Motor neuron (in vitro differentiated cells): ENCODE data around the gene HOXC4. TPM values are rescaled to one million over a fixed set of nuclear protein-coding genes. Genes with fewer than 3 reads are reported as not detected.
A peak's percentile ranks its signal among the peaks of the same experiment; 100 is the strongest.

Experiments used
- ATAC-seq, 8 experiments: fragments of 200-7000 bp; cut with Tn5 transposase; replicated peaks in 6 of 8; 2 replicates each; pipeline ENCODE4 v1.8.0; 2021; ENCODE audit warnings: mild to moderate bottlenecking in 8 of 8, moderate library complexity in 8 of 8
- H3K27ac ChIP-seq, 2 donors: fragments of 250-450 bp; sonication (Bioruptor Pico); 2 replicates each; pipeline ENCODE4 v1.9.0; 2021; ENCODE audit warnings: antibody characterized with exemption in 2 of 2, mild to moderate bottlenecking in 2 of 2, moderate library complexity in 1 of 2
- H3K4me1 ChIP-seq, 2 donors: fragments of 250-450 bp; sonication (Bioruptor Pico); replicated peaks in 1 of 2; 2 replicates each; pipeline ENCODE4 v1.6.1; 2021; ENCODE audit warnings: antibody characterized with exemption in 2 of 2, mild to moderate bottlenecking in 2 of 2, moderate library complexity in 1 of 2
- H3K4me3 ChIP-seq, 5 donors: fragments of 250-450 bp; sonication (Bioruptor Pico); 2 replicates each; pipeline ENCODE4 v1.9.0; 2021; ENCODE audit warnings: antibody characterized with exemption in 5 of 5, mild to moderate bottlenecking in 5 of 5, moderate library complexity in 4 of 5
- WGBS, 10 experiments: fragments of 450-650 bp; shearing (Covaris generic); methylation state at CpG; one replicate each; pipeline ENCODE4 v1.0.0; 2022; 5-methylcytosine and 5-hydroxymethylcytosine counted together
- in situ Hi-C, 9 experiments: fragments of 400-800 bp; cut with MboI; loops; one replicate each; pipeline ENCODE4 v1.15.0; 2021; ENCODE audit warnings: low sequenced_read_pairs in 9 of 9, low pct_unique_long_range_greater_than_20kb in 2 of 9; ENCODE audit not compliant: unreplicated experiment in 9 of 9
- total RNA-seq, 8 experiments: library from RNA; unstranded; fragments of 300-600 nt; gene quantifications; 2 replicates each; pipeline versions ENCODE4 v1.2.3 to v1.2.4, GENCODE V29; 2022

The HOXC4 gene
- total RNA-seq, 8 experiments from 2014 or later = 9.5 to 73.9 (median 40.4) TPM

- in situ Hi-C loops = loop anchor here in 3 of 9 experiments (25.0 kb wide), 2 partner anchors 352 to 377 kb away; partner anchors contain the start of genes GPR84 (in 2 of the 3) and ZNF385A (in 1 of the 3)
- no peak for ATAC-seq
- WGBS, 10 experiments = 0 to 59% (median 19%) methylated on average over 1 to 8 of the region's 10 CpGs; no CpG with 5 or more reads in 4 of the 10 experiments
- peaks cover 10 to 13% of the 10 kb centered on the region in 2 donors for H3K4me1 ChIP-seq
- H3K27ac ChIP-seq = no peak overlapping the region
- peak overlapping the region in 2 of 5 donors; percentile 45 to 51 for H3K4me3 ChIP-seq
Measured at GRCh38 chr12:54010053-54010971, 43.3 kb upstream of the HOXC4 start.

- no peak overlapping the region for H3K27ac ChIP-seq
- H3K4me3 ChIP-seq = peak overlapping the region in 1 of 5 donors; percentile 5
- H3K4me1 ChIP-seq = peaks cover 9 to 12% of the 10 kb centered on the region in 2 donors
- no peak for ATAC-seq
- WGBS, 10 experiments = 2 to 34% (median 15%) methylated on average over 5 to 13 of the region's 17 CpGs
- in situ Hi-C loops = loop anchor here in 3 of 9 experiments (25.0 kb wide), 2 partner anchors 351 to 376 kb away; partner anchors contain the start of genes GPR84 (in 2 of the 3) and ZNF385A (in 1 of the 3)
Measured at GRCh38 chr12:54010972-54011664, 42.5 kb upstream of the HOXC4 start.

GRCh38 chr12:54011665-54012532 is 41.7 kb upstream of the HOXC4 start:
- ATAC-seq = no peak
- H3K4me3 ChIP-seq = no peak overlapping the region
- peaks cover 3 to 11% of the 10 kb centered on the region in 2 donors for H3K4me1 ChIP-seq
- H3K27ac ChIP-seq = no peak overlapping the region
- in situ Hi-C loops = loop anchor here in 3 of 9 experiments (25.0 kb wide), 2 partner anchors 350 to 375 kb away; partner anchors contain the start of genes GPR84 (in 2 of the 3) and ZNF385A (in 1 of the 3)
- WGBS, 10 experiments = 16 to 76% (median 52%) methylated on average over 3 to 14 of the region's 14 CpGs

GRCh38 chr12:54012631-54013409 is 40.8 kb upstream of the HOXC4 start:
- WGBS, 10 experiments = 17 to 100% (median 40%) methylated on average over 1 to 6 of the region's 6 CpGs
- in situ Hi-C loops = loop anchor here in 3 of 9 experiments (25.0 kb wide), 2 partner anchors 349 to 374 kb away; partner anchors contain the start of genes GPR84 (in 2 of the 3) and ZNF385A (in 1 of the 3)
- Histone ChIP-seq H3K4me3 (no peak overlapping the region), H3K4me1 (peaks cover 3 to 16% of the 10 kb centered on the region in 2 donors), H3K27ac (no peak overlapping the region)
- peak in 1 of 8 experiments; percentile 1 for ATAC-seq

GRCh38 chr12:54014377-54015017 is 39.1 kb upstream of the HOXC4 start:
- no peak for ATAC-seq
- H3K4me1 ChIP-seq = peaks cover 13 to 18% of the 10 kb centered on the region in 2 donors
- no peak overlapping the region for H3K4me3 ChIP-seq
- in situ Hi-C loops = loop anchor here in 3 of 9 experiments (25.0 kb wide), 2 partner anchors 348 to 373 kb away; partner anchors contain the start of genes GPR84 (in 2 of the 3) and ZNF385A (in 1 of the 3)
- WGBS, 10 experiments = 0 to 85% (median 8%) methylated on average over 1 to 25 of the region's 36 CpGs; no CpG with 5 or more reads in 5 of the 10 experiments
- H3K27ac ChIP-seq = no peak overlapping the region

- H3K27ac ChIP-seq = no peak overlapping the region
- ATAC-seq = no peak
- H3K4me3 ChIP-seq = no peak overlapping the region
- peaks cover 15 to 20% of the 10 kb centered on the region in 2 donors for H3K4me1 ChIP-seq
- 8 to 88% (median 36%) methylated on average over 1 to 20 of the region's 23 CpGs; no CpG with 5 or more reads in 1 of the 10 experiments for WGBS, 10 experiments
- in situ Hi-C loops = loop anchor here in 3 of 9 experiments (25.0 kb wide), 2 partner anchors 347 to 372 kb away; partner anchors contain the start of genes GPR84 (in 2 of the 3) and ZNF385A (in 1 of the 3)
Measured at GRCh38 chr12:54015018-54015931, 38.4 kb upstream of the HOXC4 start.

- no peak for ATAC-seq
- H3K4me3 ChIP-seq = peak overlapping the region in 3 of 5 donors; percentile 31 to 44 (median 43)
- WGBS, 10 experiments = 0 to 100% (median 20%) methylated on average over 1 to 3 of the region's 3 CpGs; no CpG with 5 or more reads in 1 of the 10 experiments
- H3K4me1 ChIP-seq = peaks cover 15 to 28% of the 10 kb centered on the region in 2 donors
- H3K27ac ChIP-seq = no peak overlapping the region
- in situ Hi-C loops = loop anchor here in 3 of 9 experiments (25.0 kb wide), 2 partner anchors 346 to 371 kb away; partner anchors contain the start of genes GPR84 (in 2 of the 3) and ZNF385A (in 1 of the 3)
Measured at GRCh38 chr12:54016051-54016450, 37.6 kb upstream of the HOXC4 start.

GRCh38 chr12:54016478-54016964 is 37.1 kb upstream of the HOXC4 start:
- in situ Hi-C loops = loop anchor here in 3 of 9 experiments (25.0 kb wide), 2 partner anchors 346 to 371 kb away; partner anchors contain the start of genes GPR84 (in 2 of the 3) and ZNF385A (in 1 of the 3)
- WGBS, 10 experiments = 0 to 11% (median 1%) methylated on average over 1 to 13 of the region's 25 CpGs; no CpG with 5 or more reads in 4 of the 10 experiments
- peak overlapping the region in 3 of 5 donors; percentile 31 to 44 (median 43) for H3K4me3 ChIP-seq
- H3K4me1 ChIP-seq = peaks cover 15 to 33% of the 10 kb centered on the region in 2 donors
- ATAC-seq = peak in 3 of 8 experiments; percentile 10 to 22 (median 19)
- no peak overlapping the region for H3K27ac ChIP-seq

GRCh38 chr12:54017027-54017788 is 36.4 kb upstream of the HOXC4 start:
- H3K27ac ChIP-seq = no peak overlapping the region
- WGBS, 10 experiments = 0 to 4% (median 0%) methylated on average over 1 to 9 of the region's 24 CpGs; no CpG with 5 or more reads in 1 of the 10 experiments
- H3K4me1 ChIP-seq = peaks cover 15 to 40% of the 10 kb centered on the region in 2 donors
- ATAC-seq = peak; percentile 5 to 73 (median 66)
- peak overlapping the region; percentile 26 to 44 (median 37) for H3K4me3 ChIP-seq
- in situ Hi-C loops = loop anchor here in 3 of 9 experiments (25.0 kb wide), 2 partner anchors 345 to 370 kb away; partner anchors contain the start of genes GPR84 (in 2 of the 3) and ZNF385A (in 1 of the 3)
